ENCODE data around the gene SCRN2.
A peak's percentile ranks its signal among the peaks of the same experiment; 100 is the strongest.

SCRN2 gene

DNA sequence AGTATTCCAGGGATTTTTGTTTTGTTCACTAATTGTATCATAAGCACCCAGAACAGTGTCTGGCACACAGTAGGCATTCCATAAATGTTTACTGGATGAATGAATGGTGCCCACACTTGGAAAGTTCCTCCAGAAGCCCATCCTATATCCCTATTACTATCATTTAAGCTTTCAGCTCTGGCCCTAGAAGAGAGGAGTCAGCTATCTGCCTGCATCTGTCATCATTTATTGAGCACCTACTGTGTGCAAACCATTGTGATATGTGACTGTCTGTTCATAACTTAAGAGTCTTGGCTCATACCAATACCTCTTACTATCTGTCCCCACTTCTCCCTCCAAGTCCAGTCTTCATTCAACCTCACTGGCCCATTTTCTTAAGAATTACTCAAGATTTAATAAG, 30.0 kb upstream of the SCRN2 start:
- DNase-seq: no peak

DNA sequence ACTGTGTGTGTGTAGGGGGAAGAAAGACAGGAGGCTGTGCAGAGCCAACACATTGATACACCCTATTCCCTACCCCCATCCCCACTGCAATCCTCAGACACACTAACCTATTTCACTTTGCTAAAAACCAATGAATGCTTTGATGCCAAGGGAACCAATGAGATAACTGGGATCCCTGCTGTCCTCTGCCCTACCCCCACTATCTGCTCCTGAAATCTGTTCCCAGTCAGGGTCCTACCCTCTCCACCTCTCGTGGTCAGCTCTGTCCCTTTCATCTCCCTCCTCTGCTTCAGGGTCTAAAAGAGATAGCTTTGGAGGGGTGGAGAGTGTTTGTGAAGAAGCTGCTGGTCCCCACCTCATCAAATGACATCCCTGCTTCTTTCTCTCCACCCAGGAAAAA, 29.0 kb upstream of the SCRN2 start:
- DNase-seq: no peak

DNA sequence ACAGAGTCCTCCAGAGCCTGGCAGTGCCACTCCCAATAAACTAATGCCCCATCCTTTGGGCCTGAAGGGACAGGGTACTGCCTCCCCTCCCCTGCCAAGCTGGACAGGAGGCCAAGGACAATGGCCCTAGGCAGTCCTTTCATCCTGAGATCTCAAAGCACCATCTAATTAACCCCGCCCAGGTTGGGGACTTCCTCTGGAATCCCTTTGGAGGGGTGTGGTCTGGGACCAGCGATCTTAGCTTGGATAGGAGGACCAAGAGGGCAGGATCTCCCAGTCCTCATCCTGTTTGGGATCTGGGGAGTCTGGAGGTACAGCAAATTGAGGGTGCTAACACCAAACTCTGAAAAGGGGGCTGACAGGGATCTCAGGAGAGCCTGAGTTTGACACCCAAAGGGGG, 28.0 kb upstream of the SCRN2 start:
- no peak for DNase-seq

DNA sequence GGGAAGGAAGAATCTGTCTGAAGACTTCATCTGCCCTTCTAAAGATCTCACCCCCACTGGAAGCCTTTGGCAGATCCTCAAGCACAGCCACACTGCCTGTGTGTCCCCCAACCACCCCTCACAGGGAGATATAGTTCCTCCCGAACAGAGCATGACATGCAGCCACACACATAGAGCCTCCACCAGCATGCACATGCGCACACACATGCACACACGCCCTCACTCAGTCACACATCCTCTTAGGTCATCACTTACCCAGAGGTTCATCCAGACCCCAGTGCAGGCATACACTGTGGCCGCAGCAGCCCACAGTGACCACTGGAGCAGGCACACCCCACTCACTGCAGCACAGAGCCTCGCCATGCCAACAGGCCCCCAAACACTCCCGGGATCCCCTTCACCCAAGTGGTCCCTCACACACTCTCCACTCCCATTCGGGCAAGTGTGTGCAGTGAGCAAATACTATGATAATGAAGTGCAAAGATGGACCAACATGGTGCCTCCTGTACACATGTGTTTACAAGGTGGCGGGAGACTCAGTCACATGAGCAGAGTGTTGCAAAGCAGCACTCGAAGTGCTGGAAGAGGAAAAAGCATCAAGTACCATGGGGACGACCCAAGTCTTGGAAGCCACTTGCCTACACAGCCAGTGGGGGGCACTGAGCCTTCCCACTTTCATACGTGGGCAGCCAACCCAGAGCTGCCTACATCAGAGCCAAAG, 26.9 kb upstream of the SCRN2 start:
- DNase-seq: no peak

DNA sequence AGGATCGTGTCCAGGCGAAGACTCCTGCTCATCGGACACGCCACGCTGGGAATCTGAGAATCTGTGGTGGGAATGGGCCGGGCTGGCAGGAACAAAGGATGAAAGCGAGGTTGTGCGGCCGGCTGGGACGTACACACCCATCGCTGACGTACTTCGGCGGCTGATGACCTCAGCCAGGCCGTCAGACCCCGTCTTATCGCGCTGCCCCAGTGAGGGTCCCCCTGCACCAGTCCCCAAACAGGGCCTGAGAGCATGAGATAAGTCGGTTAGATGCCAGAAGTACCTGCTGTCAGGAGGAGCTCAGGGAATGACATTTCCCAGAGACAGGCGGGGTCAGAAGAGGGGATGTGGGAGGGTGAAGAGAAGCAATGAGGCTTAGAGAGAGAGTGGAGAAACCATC, 25.9 kb upstream of the SCRN2 start:
- DNase-seq: no peak

DNA sequence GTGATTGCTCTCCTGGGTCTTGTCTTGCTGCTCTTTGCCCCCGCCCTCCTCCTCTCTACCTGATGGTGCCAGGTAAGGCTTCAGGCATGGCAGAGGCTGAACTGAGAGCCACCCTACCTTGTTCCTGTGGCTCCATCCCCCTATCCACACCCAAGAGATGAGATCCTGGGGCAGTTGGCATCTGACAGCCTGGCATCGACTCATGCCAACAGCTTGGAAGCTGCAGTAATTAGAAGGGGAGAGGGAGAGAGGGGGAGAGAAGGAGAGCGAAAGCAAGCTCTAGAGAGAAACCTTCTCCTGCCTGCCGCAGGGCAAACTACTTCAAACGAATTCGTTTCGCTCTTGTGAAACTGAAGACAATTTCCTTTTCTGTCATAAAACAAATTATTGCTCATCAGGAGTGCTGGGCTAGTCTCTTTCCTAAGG, 23.7 kb upstream of the SCRN2 start:
- no peak for DNase-seq

DNA sequence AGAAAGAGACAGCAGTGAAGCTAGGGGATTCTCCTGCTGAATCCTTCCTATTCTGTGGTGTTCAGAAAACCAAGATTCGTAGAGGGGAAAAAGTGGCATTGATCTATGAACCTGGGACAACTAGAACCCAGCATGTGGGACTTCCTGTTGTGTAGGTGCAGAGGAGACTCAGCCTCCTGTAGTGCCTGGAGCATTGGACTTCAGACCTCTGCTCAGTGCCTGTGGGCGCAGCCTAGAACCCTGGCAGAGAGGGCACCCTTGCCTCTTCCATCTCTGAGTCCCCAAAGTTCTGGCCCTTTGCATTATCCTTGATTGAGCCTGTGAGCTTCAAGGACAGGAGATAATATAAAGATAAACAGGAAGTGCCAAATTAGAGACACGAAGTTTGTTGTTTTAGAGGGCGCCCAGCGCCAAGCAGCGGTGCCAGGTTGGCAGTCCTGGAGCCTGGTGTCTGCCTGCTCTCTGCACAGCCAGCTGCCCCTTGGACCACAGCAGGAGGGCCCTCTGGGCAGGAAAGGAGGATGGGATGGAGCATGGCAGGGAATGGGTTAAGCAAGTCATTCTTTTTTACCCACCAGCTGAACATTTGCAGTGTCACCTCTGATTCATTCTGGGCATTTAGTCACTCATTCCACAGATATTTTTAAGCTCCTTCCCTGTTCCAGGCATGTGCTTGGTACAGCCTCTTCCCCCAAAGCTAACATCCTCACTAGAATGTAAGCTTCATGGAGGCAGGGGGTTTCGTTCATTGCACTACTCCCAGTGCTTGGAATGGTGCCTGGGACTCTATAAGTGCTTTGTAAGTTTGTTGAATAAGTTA, 21.8 kb upstream of the SCRN2 start:
- DNase-seq: no peak

DNA sequence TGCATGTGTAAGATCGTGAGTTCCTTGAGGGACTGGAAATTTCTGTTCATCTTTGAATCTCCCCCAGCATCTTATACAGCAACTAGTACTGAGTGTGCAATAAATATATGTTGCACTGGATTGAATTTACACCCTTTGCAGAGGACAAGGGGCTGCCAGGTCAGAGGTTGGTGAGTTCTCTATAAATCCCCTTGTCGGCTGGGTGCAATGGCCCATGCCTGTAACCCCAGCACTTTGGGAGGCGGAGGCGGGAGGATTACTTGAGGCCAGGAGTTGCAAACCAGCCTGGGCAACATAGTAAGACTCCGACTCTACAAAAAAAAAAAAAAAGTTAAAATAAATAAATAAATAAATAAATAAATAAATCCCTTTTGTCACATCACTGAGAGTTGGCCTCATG, 19.3 kb upstream of the SCRN2 start:
- DNase-seq: no peak

DNA sequence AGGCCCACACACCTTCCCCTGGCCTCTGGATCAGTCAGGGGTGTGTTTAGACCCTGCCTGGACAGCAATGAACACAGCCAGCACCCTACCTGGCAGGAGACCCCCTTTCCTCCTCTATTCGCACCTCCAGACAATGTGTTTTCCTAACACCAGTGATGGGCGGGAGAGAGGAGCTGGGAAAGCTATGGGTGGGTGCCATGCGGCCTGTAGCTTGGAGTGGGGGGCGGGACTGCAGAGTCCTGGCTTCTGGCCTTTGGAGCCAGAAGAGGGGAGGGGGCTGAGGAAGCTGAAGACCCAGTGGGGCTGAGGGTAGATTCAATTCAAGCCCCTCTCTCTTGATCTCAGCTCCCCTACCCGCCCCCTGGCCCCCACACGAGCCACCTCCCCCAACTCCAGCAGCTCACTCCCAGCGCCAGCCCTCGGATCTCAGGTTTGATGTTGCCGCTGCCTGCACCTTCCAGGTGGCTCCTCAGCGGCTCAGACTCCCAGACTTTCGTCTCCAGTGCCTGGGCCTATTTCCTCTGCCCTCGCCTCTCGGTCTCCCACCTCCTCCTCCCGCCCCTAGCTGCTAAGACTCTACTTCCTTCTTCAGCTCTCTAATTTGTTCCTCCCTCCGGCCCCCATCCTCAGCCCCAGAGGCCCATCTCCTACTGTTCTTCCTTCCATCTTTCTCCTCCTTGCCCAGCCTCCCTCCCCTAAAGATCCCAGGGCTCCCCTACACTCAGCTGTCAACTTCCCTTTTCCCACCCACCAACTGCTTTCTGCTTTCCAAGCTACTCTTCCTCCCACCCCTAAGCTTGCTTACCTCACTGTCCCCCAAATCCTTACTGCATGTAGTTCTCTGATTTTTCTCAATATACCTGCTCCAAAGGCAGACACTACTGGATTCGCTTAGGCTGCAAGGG, 16.7 kb upstream of the SCRN2 start:
- DNase-seq: no peak

DNA sequence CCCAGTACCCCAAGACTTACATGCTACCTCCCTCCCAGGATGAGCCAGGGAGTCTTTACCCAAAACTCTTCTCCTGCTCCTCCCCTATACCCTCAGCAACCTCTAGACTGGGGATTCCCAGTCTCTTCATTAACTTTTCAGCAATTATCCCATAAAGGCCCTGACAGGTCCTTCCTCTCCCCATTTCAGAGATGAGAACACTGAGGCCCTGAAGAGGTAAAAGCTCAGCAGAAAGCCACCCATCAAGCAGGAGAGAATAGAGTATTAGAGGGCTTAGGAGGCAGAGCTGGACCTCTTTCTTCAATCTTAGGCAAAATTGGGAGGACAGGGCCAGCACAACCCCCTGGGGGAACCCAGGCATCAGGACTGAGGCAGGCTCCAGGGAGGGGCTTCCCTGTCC, 15.8 kb upstream of the SCRN2 start:
- no peak for DNase-seq

DNA sequence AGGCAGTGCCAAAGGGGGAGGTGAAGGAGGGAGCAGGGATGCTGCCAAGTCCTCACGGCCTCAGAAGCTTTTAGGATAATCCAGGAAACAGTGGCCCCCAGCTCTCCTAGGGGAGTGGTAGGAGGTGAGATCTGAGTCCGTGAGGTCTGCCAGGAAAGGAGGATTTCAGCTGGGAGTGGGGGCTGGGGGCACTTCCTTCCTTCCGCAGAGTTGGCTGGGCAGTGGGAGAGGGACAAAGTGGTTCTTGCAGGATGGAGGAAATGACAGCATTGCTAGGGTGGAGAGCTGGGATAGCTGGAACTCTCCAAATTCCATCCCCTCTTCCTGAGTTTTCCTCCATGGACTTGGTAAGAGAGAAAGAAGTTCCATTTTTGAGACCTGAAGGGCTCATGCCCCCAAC, 14.7 kb upstream of the SCRN2 start:
- DNase-seq: no peak

DNA sequence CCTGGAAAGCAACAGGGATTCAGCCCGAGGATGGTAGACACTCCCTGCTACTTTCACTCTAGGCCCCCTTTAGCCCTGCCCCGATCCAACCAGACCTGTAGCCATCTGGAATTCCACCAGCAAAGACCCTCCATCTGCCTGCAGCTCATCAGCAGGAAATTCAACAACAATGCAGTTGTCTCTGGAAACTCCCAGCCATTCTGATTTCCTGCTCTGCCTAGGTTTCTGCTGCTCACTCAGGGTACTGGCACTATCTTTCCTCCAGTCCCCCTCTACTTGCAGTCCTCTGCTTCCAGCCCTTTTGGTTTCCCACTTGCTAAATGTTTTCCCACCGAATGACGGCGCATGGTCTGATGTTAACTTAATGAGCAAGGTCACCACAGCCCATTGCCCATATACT, 12.5 kb upstream of the SCRN2 start:
- DNase-seq: no peak

DNA sequence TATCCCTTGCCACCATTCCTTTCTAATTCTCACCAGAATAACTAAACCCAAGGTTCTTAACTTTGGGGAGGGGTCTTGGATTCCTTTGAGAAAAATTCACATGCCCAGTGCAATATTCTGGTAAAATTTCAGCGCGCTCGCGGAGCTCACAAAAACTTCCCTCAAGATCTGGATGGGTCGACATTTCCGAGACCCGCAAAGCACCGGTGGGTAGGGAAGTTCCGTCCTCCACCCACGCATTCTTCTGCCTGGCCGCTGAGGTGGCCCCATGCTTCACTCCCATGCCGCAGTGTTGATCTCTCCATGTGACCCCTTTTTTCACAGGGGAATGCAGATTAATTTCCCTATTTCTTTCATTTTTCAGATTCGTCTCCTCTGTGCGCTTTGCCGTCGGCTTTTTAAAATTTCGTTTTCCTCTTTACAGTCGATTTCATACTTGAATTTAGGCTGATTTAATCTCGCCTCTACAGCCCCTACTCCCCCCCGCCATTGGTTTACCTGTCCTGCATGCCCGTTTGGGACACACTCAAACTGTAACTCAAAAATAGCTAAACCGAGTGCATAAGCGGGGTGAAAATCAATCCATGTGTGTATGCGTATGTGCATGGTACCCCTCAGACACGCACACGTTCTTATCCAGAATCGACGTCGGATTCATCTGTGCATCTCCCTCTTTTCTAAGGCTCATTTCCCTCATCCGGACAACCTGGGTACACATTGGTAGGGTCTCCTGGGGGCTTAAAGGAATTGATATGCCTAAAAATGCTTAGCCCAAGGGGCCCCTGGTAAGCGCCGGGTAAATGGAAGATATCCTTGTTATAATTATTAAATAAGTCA, 11.3 kb upstream of the SCRN2 start:
- peak; percentile 59 for DNase-seq

DNA sequence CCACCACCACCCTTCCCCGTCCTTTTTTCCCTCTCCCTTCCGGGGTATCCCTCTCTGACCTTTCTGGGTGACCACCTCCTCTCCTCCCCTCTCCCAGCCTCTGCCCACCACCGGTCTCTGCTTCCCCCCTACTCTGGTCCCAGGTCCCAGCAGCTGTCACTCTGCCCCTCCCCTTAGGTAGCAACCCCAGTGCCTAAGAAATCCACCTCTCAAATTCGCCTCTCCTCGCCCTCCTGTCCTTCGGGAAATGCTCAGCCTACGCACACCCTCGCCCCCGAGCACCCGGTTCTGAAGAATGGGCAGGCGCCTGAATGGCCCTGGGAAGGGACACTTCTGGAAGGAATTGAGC, 10.7 kb upstream of the SCRN2 start:
- no peak for DNase-seq

DNA sequence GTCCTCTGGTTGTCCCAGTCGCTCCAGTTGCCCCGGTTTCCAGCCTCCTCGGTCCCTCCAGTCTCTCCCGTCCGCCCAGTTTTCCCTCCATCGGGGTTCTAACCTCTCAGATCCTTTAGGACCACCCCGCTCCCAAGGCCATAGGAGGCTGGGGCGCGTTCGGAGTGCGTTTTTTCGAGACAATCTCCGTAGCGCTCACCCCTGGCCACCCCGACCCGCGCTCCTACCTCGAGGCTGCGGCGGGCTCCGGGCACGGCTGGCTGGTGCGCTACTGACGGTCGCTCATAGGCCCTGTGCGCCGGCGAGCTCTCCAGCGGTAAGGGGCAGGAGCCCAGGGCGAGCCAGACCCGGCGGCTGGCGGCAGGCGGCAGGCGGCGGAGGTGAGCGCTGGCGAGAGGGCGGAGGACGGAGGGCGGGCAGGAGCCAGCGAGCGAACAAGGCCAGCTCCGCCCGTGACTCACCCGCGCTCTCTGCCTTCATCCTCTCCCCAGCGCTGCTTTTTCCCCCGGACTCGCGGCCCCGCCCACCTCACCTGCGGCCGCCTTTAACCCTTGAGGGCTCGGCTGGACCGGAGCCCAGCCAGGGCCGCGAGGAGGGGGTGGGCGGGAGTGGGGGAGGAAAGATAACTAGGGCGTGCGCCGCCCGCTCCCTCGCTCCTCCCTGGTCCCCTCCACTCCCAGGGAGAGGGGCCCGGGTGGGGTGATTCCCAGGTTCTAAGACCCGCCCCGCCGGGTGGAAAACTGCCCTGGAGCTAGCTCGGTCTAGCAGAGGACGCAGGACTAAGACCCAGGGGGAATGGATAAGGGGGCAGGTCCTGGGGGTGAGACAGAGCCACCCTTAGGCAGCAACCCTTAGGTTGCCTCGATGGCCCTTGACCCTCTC, 9.9 kb upstream of the SCRN2 start, which contains the start of gene SP6:
Gene SP6, minus strand, starts transcription at position 472 of the 882 bp plus-strand sequence. CDS start 2,734 bp downstream, outside the sequence.
- no peak for DNase-seq

DNA sequence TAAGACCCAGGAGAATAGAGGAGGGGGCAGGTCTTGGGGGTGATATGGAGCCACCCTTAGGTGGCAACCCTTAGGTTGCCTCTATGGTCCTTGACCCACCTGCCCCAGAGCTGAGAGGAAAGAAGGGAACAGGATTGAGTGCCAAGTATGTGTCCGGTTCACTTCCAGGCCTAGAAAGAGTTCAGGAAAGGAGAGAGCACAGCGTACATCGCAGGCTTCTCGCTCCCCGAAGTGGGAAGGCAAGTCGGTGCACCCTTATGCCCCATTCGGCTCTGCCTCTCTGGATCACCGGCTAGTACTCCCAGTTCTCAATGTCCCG, 9.3 kb upstream of the SCRN2 start:
- no peak for DNase-seq

DNA sequence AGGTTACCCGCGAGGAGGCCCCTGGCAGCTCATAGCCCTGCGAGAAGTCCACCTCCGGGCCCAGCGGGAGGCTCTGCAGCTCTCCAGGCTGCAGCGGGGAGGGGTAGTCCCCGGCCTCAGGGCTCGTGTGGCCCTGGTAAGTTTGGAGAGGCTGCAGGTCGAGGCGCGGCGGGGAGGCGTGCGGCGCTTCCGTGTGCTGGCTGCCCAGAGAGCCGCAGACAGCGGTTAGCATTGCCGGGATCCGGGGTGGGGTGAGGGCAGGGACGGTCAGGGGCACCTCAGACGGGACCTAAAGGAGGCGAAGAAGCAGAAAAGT, 7.1 kb upstream of the SCRN2 start:
- DNase-seq: no peak

DNA sequence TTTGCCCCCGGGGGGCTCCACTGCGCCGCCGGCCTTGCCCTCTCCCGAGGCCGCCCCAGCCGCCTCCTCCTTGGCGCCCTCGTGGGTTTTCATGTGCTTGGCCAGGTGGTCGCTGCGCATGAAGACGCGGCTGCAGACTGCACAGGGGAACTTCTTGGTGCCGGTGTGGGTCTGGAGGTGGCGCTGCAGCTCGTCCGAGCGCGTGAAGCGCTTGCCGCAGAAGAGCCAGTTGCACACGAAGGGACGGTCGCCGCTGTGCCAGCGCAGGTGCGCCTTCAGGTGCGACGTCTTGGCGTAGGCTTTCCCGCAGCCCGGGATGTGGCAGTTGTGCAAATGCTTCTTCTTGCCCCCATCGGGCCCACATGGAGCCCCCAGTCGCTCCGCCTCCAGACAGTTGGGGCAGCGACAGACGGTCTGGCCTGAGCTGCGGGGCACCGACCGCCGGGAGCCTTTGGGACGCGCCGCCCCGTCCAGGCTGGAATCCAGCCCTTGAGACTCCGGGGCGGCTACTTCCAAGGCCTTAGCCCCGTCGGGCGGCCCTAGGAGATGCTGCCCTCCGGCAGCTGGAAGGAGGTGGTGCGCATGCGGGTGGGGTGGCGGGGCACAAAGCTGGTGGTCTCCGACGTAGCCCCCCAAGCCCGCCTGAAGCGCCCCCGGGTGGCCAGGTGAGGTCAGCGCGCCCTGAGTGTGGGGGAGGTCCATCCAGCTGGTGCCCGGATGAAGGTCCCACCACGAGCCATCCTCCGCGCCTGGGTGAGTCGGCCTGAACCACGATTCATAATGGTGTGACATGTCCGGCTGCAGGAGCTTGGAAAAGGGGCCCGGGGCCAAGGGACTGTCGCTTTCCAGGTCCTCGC, 6.5 kb upstream of the SCRN2 start:
- DNase-seq: no peak

DNA sequence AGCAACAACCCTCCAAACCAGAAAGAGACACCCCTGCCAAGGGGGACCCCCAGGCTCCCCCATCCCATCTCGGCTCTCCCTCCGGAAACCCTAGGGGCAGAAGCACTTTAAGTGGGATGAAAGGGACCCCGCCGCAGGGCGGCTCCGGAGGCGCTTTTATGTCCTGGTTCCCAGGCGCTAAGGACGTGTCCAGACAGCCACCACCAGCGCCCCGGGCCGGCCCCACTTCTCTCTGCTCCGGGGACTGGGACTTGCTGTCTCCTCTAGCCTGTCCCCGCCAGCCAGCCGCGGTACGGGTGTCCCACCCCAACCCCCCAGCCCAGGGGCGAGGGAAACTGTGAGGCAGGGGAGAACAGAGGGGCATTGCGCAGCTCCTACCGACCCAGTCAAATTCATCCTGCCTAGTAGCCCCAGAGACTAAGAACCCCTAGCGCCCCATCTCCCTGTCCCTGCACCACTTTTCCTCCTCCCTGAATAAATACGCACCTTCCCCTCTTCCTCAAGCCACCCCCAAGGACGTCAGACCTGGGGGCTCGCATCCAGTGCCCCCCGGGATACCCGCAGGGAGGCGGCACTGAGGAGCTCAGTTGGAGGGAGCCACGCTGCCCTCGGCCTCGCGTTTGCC, 5.8 kb upstream of the SCRN2 start:
- DNase-seq: no peak

DNA sequence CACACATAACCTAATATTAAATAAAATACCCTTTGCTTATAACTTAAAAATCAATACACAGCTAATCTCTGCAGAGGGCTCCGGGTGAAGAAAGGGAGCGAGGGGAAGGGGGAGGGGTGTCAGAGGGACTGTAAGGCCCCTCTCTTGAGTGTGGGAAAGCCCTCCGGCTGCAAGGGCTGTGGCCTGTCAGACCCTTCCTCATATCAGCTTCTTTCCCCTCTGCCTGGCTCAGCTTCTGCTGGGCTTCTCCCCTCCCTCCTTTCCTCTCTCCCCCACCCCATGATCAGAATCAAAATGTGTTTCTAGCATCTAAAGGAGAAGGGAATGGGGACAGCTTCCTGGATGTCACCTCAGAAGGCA, 4.6 kb upstream of the SCRN2 start:
- DNase-seq: no peak
